Activated CD8-positive, alpha-beta T cell treated with anti-CD3 and anti-CD28 coated beads for 36 hours (primary cell): Measurements from ENCODE around the gene CSRNP3. TPM values are rescaled to one million over a fixed set of nuclear protein-coding genes. Genes with fewer than 3 reads are reported as not detected.
A peak's percentile ranks its signal among the peaks of the same experiment; 100 is the strongest.

Experiments used
- ATAC-seq: fragments of 200-7000 bp; cut with Tn5 transposase; one replicate; pipeline ENCODE4 v1.10.0; 2021; ENCODE audit warnings: mild to moderate bottlenecking, moderate library complexity
- CTCF ChIA-PET: fragments of 350-600 bp; sonication (Branson Sonifier 250); formaldehyde crosslinking; loops from one replicate; lab custom pipeline; 2021; ENCODE audit warnings: antibody characterized with exemption; lab: Charles Lee
- POLR2A ChIA-PET: fragments of 350-600 bp; sonication (Branson Sonifier 250); formaldehyde crosslinking; loops from one replicate; lab custom pipeline; 2021; ENCODE audit warnings: antibody characterized with exemption; lab: Charles Lee
- DNase-seq: peaks from one replicate; pipeline ENCODE4 v3.0.0-alpha.2; 2020
- H3K27ac Mint-ChIP-seq: one replicate; pipeline ENCODE4 v1.8.0; 2021; ENCODE audit warnings: mild to moderate bottlenecking, mixed read lengths
- H3K27me3 Mint-ChIP-seq: one replicate; pipeline ENCODE4 v1.8.0; 2021; ENCODE audit warnings: mixed read lengths
- H3K36me3 Mint-ChIP-seq: one replicate; pipeline ENCODE4 v1.8.0; 2021; ENCODE audit warnings: low read depth, mixed read lengths
- H3K4me1 Mint-ChIP-seq: one replicate; pipeline ENCODE4 v1.8.0; 2021; ENCODE audit warnings: low read depth, mixed read lengths
- H3K4me3 Mint-ChIP-seq: one replicate; pipeline ENCODE4 v1.8.0; 2021; ENCODE audit warnings: mild to moderate bottlenecking, moderate library complexity, mixed read lengths
- H3K9me3 Mint-ChIP-seq: one replicate; pipeline ENCODE4 v1.8.0; 2021; ENCODE audit warnings: mixed read lengths
- CTCF ChIP-seq: fragments of 200-600 bp; IDR thresholded peaks from one replicate; pipeline ENCODE4 v1.8.0; 2022; ENCODE audit warnings: antibody characterized with exemption, mild to moderate bottlenecking
- intact Hi-C: fragments of 100-400 bp; cut with micrococcal nuclease; formaldehyde crosslinking; loops from one replicate; pipeline ENCODE4 v1.10.0; 2022
- total RNA-seq, 2 experiments: library from RNA; stranded (reverse); gene quantifications; one replicate each; pipeline ENCODE4 v1.2.3, GENCODE V29; 2021

Gene CSRNP3
- total RNA-seq, 2 experiments from 2014 or later: not detected

GRCh38 chr2:165697748-165698443, 228.4 kb downstream of the CSRNP3 start:
- TF ChIP-seq CTCF: no peak
- intact Hi-C loops: loop anchor here (10.0 kb wide), 1 partner anchor 293 kb away; no protein-coding TSS in a partner anchor
- H3K36me3 Mint-ChIP-seq: no peaks in the 10 kb centered on the region
- no peaks in the 10 kb centered on the region for H3K4me1 Mint-ChIP-seq
- CTCF ChIA-PET: interaction anchor here (0.7 to 1.3 kb wide), 3 partner anchors 175 to 296 kb away, joined by 3 to 5 read pairs (median 3); no protein-coding TSS in a partner anchor
- no peak overlapping the region for H3K4me3 Mint-ChIP-seq
- ATAC-seq (no peak), DNase-seq (no peak)
- H3K27ac Mint-ChIP-seq: no peak overlapping the region
- no peaks in the 10 kb centered on the region for H3K9me3 Mint-ChIP-seq
- peaks cover 4% of the 10 kb centered on the region for H3K27me3 Mint-ChIP-seq
- POLR2A ChIA-PET: no interaction called here

DNA sequence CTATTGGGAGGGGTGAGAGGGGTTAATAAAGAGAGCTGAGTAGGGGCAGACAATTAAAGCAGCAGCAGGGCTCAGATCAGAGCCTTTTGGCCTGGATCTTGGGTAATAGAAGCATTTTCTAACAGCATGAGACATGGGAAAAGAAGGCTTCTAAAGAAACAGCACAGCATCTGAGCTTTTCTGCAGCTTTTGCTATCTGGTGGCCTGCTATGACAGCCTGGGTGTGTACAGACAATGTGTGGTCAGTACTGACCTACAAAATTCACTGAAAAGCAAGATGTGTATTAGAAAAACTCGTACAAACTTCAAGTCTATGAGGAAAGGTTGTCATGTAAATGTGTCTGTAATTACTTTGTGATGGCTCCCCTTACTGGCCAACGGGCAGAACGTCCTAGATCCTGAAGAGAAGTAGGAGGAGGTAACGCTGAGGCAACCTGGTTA, 229.0 kb downstream of the CSRNP3 start:
- CTCF ChIA-PET: interaction anchor here (0.8 to 1.3 kb wide), 2 partner anchors 175 to 296 kb away, joined by 3 to 5 read pairs; no protein-coding TSS in a partner anchor
- Mint-ChIP-seq H3K4me3 (no peak overlapping the region), H3K27me3 (peaks cover 4% of the 10 kb centered on the region), H3K27ac (no peak overlapping the region), H3K36me3 (no peaks in the 10 kb centered on the region), H3K9me3 (no peaks in the 10 kb centered on the region), H3K4me1 (no peaks in the 10 kb centered on the region)
- ATAC-seq (peak; percentile 47), DNase-seq (peak; percentile 32)
- intact Hi-C loops: loop anchor here (10.0 kb wide), 1 partner anchor 294 kb away; no protein-coding TSS in a partner anchor
- POLR2A ChIA-PET: no interaction called here
- TF ChIP-seq CTCF: peak; percentile 33

DNA sequence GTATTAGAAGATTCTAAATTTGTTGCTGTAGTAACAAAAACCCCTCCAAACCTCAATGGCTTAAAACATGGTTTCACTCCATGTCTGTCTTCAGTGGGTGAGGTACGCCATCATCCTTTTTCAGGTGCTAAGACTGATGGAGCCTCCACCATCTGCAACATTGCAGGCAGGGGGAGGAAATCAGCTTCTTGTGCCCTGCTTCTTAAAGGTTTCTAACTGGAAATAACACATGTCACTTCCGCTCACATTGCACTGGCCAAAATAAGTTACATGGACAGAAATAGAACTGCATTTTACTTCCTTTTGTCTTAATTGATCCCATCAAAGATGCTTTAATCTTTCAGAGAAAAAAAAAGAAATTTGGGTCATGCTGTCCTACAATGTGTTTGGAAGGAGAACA, 230.4 kb downstream of the CSRNP3 start:
- H3K4me1 Mint-ChIP-seq: no peaks in the 10 kb centered on the region
- H3K27ac Mint-ChIP-seq: no peak overlapping the region
- no peak for TF ChIP-seq CTCF
- POLR2A ChIA-PET: no interaction called here
- DNase-seq (no peak), ATAC-seq (no peak)
- intact Hi-C loops: loop anchor here (10.0 kb wide), 1 partner anchor 295 kb away; no protein-coding TSS in a partner anchor
- no peak overlapping the region for H3K4me3 Mint-ChIP-seq
- peaks cover 4% of the 10 kb centered on the region for H3K27me3 Mint-ChIP-seq
- CTCF ChIA-PET: interaction anchor here (0.6 to 2.9 kb wide), 3 partner anchors 9 to 423 kb away, joined by 3 to 9 read pairs (median 4); no protein-coding TSS in a partner anchor
- no peaks in the 10 kb centered on the region for H3K9me3 Mint-ChIP-seq
- H3K36me3 Mint-ChIP-seq: no peaks in the 10 kb centered on the region

DNA sequence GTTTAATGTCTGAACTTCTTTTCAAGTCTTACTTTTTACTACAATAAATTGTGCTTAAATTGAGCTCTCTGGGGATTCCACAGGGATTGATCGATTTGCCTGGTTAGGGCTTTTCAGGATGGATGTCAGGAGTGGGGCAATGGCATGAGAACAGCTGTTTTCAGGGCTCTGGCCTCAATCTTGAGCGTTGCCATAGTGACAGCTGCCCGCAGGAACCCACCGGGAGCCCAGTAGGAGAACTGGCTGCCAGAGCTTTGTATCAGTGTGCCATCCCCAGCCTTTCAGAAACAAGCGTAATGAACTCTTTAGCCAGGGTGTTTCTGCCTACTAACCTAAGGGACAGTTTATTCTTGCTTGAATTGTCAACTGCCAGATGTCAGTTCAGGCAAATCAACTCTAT, 231.0 kb downstream of the CSRNP3 start:
- CTCF ChIA-PET: interaction anchor here (0.6 to 2.9 kb wide), 3 partner anchors 10 to 422 kb away, joined by 3 to 9 read pairs (median 4); no protein-coding TSS in a partner anchor
- intact Hi-C loops: no loop called here

More for the DNA sequence above, 231.0 kb downstream of the CSRNP3 start:
- POLR2A ChIA-PET: no interaction called here
- TF ChIP-seq CTCF: no peak
- Mint-ChIP-seq H3K27ac (no peak overlapping the region), H3K36me3 (no peaks in the 10 kb centered on the region), H3K9me3 (no peaks in the 10 kb centered on the region), H3K4me3 (no peak overlapping the region), H3K4me1 (no peaks in the 10 kb centered on the region), H3K27me3 (peaks cover 4% of the 10 kb centered on the region)
- ATAC-seq: no peak
- DNase-seq: no peak
